PFSK-1 (cell line): Measurements from ENCODE around the gene CMIP.

Source experiments
- FOXP2 ChIP-seq: optimal IDR thresholded peaks from 2 replicates; pipeline ENCODE3; 2011; ENCODE audit warnings: borderline replicate concordance, control low read depth, inconsistent platforms; ENCODE audit not compliant: insufficient read depth; ENCODE audit errors: extremely low read length, extremely low read depth
- POLR2AphosphoS5 ChIP-seq: IDR thresholded peaks from 2 replicates; pipeline ENCODE4 v1.6.1; 2012; ENCODE audit warnings: low read depth, mild to moderate bottlenecking, control low read depth, low read length, moderate library complexity
- REST ChIP-seq, 2 experiments: IDR thresholded peaks; 2 replicates each; pipeline versions ENCODE4 v1.6.1 to v1.8.0; 2011 to 2012; ENCODE audit warnings: low read depth in 2 of 2, low read length in 2 of 2, control low read depth in 1 of 2, inconsistent platforms in 1 of 2, mild to moderate bottlenecking in 1 of 2, moderate library complexity in 1 of 2; ENCODE audit not compliant: insufficient read depth in 1 of 2
- SIN3A ChIP-seq: IDR thresholded peaks from 2 replicates; pipeline ENCODE4 v1.6.1; 2012; ENCODE audit warnings: mild to moderate bottlenecking, low read length, moderate library complexity, borderline replicate concordance; ENCODE audit not compliant: insufficient read depth
- TAF1 ChIP-seq: IDR thresholded peaks from 2 replicates; pipeline ENCODE4 v1.6.1; 2012; ENCODE audit warnings: low read length, control low read depth, borderline replicate concordance; ENCODE audit not compliant: insufficient read depth

Gene CMIP

GRCh38 chr16:81571592-81572385 is 127.2 kb downstream of the CMIP start:
- TF ChIP-seq REST (IDR thresholded peaks at IDR 0.05; ENCODE audit: insufficient read depth in 1 of 2, low read depth in 2 of 2, low read length in 2 of 2) = no peak
- TF ChIP-seq TAF1 = no peak
- TF ChIP-seq POLR2AphosphoS5 = no peak
- no peak for TF ChIP-seq SIN3A
- no peak for TF ChIP-seq FOXP2

- TF ChIP-seq SIN3A (no peak), FOXP2 (no peak), TAF1 (no peak), REST (IDR thresholded peaks at IDR 0.05; ENCODE audit: insufficient read depth in 1 of 2, low read depth in 2 of 2, low read length in 2 of 2) (no peak)
Measured at GRCh38 chr16:81572386-81573144, 128.0 kb downstream of the CMIP start.

GRCh38 chr16:81573533-81574020 is 129.0 kb downstream of the CMIP start:
- TF ChIP-seq TAF1 = no peak
- TF ChIP-seq FOXP2 = no peak
- TF ChIP-seq REST (IDR thresholded peaks at IDR 0.05; ENCODE audit: insufficient read depth in 1 of 2, low read depth in 2 of 2, low read length in 2 of 2) = no peak
- no peak for TF ChIP-seq SIN3A
- TF ChIP-seq POLR2AphosphoS5 = no peak

GRCh38 chr16:81574168-81574567 is 129.6 kb downstream of the CMIP start:
- no peak for TF ChIP-seq POLR2AphosphoS5
- no peak for TF ChIP-seq REST (IDR thresholded peaks at IDR 0.05; ENCODE audit: insufficient read depth in 1 of 2, low read depth in 2 of 2, low read length in 2 of 2)
- no peak for TF ChIP-seq FOXP2
